Vagina (tissue), 2 donors: ENCODE data around the gene GSTO2. TPM values are rescaled to one million over a fixed set of nuclear protein-coding genes. Genes with fewer than 3 reads are reported as not detected.
A peak's percentile ranks its signal among the peaks of the same experiment; 100 is the strongest.

ENCODE experiments used
- DNase-seq, 2 donors: peaks; one replicate each; pipeline ENCODE4 v3.0.0-alpha.2; 2017; ENCODE audit errors: extremely low spot score in 2 of 2
- H3K27ac ChIP-seq: fragments of 200-600 bp; sonication (generic); one replicate; pipeline ENCODE4 v1.5.1; 2019
- H3K27me3 ChIP-seq: fragments of 200-600 bp; sonication (generic); one replicate; pipeline ENCODE4 v1.5.1; 2019
- H3K36me3 ChIP-seq, 2 donors: fragments of 200-600 bp; sonication (generic); one replicate each; pipeline ENCODE4 v1.5.1; 2017 to 2019
- H3K4me1 ChIP-seq: fragments of 200-600 bp; sonication (generic); one replicate; pipeline ENCODE4 v1.5.1; 2019
- H3K4me3 ChIP-seq, 2 donors: fragments of 200-600 bp; sonication (generic); 1 replicate in 1 of 2; 2 replicates in 1 of 2; pipeline ENCODE4 v1.5.1; 2016 to 2019
- H3K9me3 ChIP-seq: fragments of 200-600 bp; sonication (generic); one replicate; pipeline ENCODE4 v1.5.1; 2019
- POLR2A ChIP-seq, 2 donors: fragments of 450-650 bp; IDR thresholded peaks; one replicate each; pipeline ENCODE4 v1.6.1; 2017; ENCODE audit warnings: antibody characterized with exemption in 2 of 2, mild to moderate bottlenecking in 2 of 2, moderate library complexity in 2 of 2
- POLR2AphosphoS5 ChIP-seq, 2 donors: sonication (generic); formaldehyde crosslinking; IDR thresholded peaks; one replicate each; pipeline ENCODE4 v1.9.0; 2017; ENCODE audit warnings: antibody characterized with exemption in 2 of 2, mild to moderate bottlenecking in 2 of 2, low read depth in 1 of 2; ENCODE audit not compliant: insufficient read depth in 1 of 2
- intact Hi-C: fragments of 100-400 bp; cut with DNase I; formaldehyde crosslinking; loops from one replicate; pipeline ENCODE4 v1.15.1; 2023
- total RNA-seq: library from RNA; depleted of rRNA; stranded (reverse); fragments of >200 nt; gene quantifications from one replicate; pipeline ENCODE4 v1.2.3, GENCODE V29; 2016
- TF ChIP-seq, protein P1 (sequence below), 3 experiments: fragments of 450-650 bp in 2 of 3; fragments of 200-600 bp in 1 of 3; sonication (generic) in 1 of 3; IDR thresholded peaks; one replicate each; pipeline ENCODE4 v1.5.1; 2017 to 2019; ENCODE audit warnings: antibody characterized with exemption in 3 of 3, mild to moderate bottlenecking in 2 of 3, moderate library complexity in 2 of 3

GSTO2 gene
- total RNA-seq, 1 donor from 2014 or later: 13.8 TPM

DNA sequence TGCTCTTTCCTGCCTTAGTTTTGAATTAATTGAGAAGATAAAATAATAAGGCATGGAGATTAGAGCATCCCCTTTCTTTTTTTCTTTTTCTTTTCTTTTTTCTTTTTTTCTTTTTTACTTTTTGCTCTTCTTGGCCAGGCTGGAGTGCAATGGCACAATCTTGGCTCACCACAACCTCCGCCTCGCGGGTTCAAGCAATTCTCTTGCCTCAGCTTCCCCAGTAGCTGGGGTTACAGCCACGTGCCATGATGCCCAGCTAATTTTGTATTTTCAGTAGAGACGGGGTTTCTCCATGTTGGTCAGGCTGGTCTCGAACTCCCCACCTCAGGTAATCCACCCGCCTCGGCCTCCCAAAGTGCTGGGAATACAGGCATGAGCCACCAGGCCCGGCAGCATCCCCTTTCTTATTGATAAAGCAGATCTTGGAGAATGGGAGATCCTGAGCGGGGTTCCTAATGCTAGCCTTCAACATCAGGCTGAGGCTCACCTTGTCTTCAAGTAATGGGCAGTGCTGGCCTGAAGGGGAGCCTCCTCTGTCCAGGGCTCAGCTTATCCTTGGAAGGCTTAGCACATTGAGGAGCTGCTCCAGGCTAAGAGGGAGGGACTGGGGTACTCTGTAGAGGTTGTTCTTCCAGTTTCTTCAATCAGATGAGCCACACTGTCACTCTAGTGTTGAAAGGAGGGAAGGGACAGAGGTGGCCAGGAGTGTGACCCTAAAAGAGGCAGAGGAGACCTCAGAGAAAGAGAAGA, 27.9 kb downstream of the GSTO2 start:
- Histone ChIP-seq H3K9me3 (no peaks in the 10 kb centered on the region), H3K4me3 (no peak overlapping the region), H3K36me3 (no peaks in the 10 kb centered on the region), H3K4me1 (peaks cover 17% of the 10 kb centered on the region), H3K27me3 (no peaks in the 10 kb centered on the region), H3K27ac (no peak overlapping the region)
- no peak for DNase-seq
- TF ChIP-seq POLR2A (IDR thresholded peaks at IDR 0.05): no peak
- intact Hi-C loops: no loop called here

DNA sequence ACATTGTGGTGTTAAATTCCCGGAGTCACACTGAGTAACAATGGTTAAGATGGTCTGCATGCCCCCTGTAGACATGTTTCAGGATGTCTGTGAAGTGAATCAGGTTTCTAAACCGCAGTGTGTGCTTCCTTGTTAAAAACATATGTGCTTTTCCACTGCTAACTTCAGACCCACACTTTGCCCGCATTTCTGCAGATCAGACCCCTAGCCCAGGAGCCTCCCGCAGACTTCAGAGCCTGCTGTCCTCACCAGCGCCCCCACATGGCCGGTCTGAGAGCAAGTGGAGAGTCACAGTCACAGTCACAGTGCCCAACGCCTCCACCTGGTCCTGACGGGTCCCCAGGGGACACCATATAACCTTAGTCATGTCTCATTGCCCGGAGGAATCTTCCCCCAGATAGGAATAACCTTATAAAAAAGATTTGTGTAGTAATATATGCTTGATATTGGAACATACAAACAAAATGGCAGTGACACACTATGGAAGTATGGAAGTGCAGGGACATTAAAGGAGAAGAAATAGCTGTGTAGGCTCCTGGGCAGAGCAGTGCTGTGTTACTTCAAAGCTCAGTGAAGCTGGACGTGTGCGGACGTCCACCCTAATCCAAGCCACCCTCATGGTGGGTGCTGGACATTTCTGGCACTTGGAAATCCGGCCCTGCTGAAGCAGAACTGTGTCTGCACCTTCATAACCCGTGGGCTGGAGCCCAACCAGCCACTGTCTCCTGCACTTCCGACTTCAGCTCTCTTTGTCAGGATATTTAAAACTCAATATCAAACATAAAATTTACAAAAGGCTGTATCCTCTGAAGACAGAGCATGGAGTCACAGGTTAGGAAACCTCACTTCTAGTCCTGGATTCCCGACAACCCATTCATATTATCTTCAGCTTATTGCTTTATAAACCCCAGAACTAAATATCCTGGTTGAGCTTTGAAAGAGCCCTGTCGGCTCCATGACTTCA, 29.0 kb downstream of the GSTO2 start:
- no peak for TF ChIP-seq POLR2A (IDR thresholded peaks at IDR 0.05)
- TF ChIP-seq POLR2AphosphoS5 (IDR thresholded peaks at IDR 0.05; ENCODE audit: insufficient read depth in 1 of 2, low read depth in 1 of 2): no peak
- TF ChIP-seq, protein P1, sequence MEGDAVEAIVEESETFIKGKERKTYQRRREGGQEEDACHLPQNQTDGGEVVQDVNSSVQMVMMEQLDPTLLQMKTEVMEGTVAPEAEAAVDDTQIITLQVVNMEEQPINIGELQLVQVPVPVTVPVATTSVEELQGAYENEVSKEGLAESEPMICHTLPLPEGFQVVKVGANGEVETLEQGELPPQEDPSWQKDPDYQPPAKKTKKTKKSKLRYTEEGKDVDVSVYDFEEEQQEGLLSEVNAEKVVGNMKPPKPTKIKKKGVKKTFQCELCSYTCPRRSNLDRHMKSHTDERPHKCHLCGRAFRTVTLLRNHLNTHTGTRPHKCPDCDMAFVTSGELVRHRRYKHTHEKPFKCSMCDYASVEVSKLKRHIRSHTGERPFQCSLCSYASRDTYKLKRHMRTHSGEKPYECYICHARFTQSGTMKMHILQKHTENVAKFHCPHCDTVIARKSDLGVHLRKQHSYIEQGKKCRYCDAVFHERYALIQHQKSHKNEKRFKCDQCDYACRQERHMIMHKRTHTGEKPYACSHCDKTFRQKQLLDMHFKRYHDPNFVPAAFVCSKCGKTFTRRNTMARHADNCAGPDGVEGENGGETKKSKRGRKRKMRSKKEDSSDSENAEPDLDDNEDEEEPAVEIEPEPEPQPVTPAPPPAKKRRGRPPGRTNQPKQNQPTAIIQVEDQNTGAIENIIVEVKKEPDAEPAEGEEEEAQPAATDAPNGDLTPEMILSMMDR (IDR thresholded peaks at IDR 0.05): no peak
- no peaks in the 10 kb centered on the region for H3K27me3 ChIP-seq
- intact Hi-C loops: no loop called here
- no peaks in the 10 kb centered on the region for H3K36me3 ChIP-seq
- H3K27ac ChIP-seq: no peak overlapping the region
- no peak overlapping the region for H3K4me3 ChIP-seq
- H3K4me1 ChIP-seq: peaks cover 17% of the 10 kb centered on the region
- H3K9me3 ChIP-seq: no peaks in the 10 kb centered on the region
- no peak for DNase-seq

DNA sequence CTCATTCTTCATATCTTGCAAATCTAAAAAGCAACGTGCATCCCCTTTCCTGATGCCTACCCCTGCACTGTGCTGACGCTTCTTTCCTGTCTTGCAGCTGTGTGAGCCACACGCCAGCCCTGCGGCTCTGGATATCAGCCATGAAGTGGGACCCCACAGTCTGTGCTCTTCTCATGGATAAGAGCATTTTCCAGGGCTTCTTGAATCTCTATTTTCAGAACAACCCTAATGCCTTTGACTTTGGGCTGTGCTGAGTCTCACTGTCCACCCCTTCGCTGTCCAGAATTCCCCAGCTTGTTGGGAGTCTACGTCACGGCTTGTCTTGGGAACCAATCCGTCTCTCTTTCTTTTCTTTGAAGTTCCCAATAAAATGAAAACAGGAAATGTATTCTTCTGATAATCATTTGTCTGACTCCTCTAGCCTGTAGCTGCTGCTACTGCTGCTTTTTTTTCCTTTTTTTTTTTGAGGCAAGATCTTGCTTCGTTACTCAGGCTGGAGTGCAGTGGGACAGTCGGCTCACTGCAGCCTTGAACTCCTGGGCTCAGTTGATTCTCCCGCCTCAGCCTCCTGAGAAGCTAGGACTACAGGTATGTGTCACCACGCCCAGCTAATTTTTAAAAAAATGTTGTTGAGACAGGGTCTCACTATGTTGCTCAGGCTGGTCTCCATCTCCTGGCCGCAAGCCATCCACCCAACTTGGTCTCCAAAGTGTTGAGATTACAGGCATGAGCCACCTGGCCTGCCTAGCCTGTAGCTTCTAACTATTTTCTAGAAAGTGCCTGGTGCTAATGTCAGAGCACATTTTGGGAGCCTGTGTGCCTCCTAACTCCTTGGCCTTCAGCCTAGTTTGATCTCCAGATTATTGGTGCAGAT, 30.3 kb downstream of the GSTO2 start:
- DNase-seq: no peak
- no peaks in the 10 kb centered on the region for H3K36me3 ChIP-seq
- no peak overlapping the region for H3K4me3 ChIP-seq
- H3K27ac ChIP-seq: no peak overlapping the region
- H3K4me1 ChIP-seq: peaks cover 17% of the 10 kb centered on the region
- no peaks in the 10 kb centered on the region for H3K9me3 ChIP-seq
- H3K27me3 ChIP-seq: no peaks in the 10 kb centered on the region
- intact Hi-C loops: no loop called here
- no peak for TF ChIP-seq POLR2AphosphoS5 (IDR thresholded peaks at IDR 0.05; ENCODE audit: insufficient read depth in 1 of 2, low read depth in 1 of 2)
- TF ChIP-seq, protein P1 (IDR thresholded peaks at IDR 0.05): no peak
- no peak for TF ChIP-seq POLR2A (IDR thresholded peaks at IDR 0.05)

DNA sequence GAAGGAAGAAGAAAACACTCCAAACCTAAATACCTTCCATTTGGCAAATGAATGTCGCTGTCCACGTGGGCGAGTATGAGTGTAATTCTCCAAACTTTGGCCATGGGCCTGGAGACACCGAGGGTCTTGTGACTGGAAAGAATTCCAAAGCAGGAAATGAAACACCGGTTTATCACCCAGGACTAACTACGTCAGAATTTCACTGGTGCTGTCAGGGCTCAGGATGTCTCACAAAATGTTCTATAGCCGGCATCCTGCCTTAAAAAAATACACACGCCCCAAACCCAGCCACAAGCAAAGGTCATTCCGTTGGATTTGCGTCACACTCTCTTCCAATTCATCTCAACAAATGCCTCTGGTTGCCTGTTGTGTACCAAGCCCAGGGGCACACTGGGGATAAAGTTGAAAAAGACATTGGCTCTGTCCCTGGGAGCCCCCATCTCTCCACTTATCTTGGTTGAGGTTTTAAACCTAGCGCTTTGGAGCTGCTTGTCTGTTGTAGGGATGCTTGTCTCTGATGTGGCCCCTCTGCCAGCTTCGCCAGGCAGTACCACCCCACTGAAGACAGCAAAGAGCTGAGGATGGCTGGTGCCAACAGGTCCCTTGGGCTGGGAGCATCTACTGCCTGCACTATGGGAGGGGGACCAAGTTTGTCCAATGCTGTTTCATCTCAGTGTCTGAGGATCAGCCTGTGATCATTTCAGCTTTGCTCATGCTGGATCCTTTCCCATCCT, 31.2 kb downstream of the GSTO2 start:
- no peaks in the 10 kb centered on the region for H3K36me3 ChIP-seq
- TF ChIP-seq POLR2A (IDR thresholded peaks at IDR 0.05): no peak
- peak in 1 of 2 donors; percentile 62 for TF ChIP-seq POLR2AphosphoS5 (IDR thresholded peaks at IDR 0.05; ENCODE audit: insufficient read depth in 1 of 2, low read depth in 1 of 2)
- peak overlapping the region; percentile 76 for H3K27ac ChIP-seq
- intact Hi-C loops: loop anchor here (5.0 kb wide), 1 partner anchor 37 kb away; the partner anchor contains the start of gene ITPRIP
- H3K27me3 ChIP-seq: no peaks in the 10 kb centered on the region
- peaks cover 23% of the 10 kb centered on the region for H3K4me1 ChIP-seq
- peak in 1 of 2 donors; percentile 91 for DNase-seq
- H3K9me3 ChIP-seq: no peaks in the 10 kb centered on the region
- no peak overlapping the region for H3K4me3 ChIP-seq

DNA sequence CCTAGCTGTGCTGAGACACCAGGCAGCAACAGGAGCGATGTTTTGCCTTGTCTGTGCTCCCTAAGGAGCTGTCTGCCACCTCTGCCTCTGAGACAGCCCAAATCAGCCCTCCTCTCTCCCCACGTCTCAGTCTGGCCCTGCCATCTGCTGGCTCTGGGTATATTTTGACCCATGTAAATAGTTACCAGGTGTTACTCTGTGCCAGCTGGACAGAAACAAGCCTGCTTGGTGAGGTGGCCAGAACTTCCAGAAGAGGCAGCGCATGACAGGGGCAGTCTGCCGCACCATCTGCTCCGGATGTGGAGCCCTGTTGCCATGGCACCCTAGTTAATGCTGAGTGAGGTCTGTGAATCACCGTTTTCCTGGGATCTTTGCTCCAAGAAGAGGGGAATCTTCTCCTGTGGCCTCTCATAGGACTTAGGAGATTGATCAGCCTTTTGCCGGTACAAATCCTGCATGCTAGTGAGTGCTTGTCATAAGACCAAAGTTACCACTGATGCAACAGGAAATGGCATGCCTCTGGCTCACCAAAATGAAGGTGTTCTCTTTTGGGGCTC, 31.8 kb downstream of the GSTO2 start:
- H3K27ac ChIP-seq: peak overlapping the region; percentile 76
- peaks cover 30% of the 10 kb centered on the region for H3K4me1 ChIP-seq
- H3K36me3 ChIP-seq: no peaks in the 10 kb centered on the region
- no peak for DNase-seq
- TF ChIP-seq, protein P1 (IDR thresholded peaks at IDR 0.05): no peak
- peak; percentile 13 to 53 for TF ChIP-seq POLR2AphosphoS5 (IDR thresholded peaks at IDR 0.05; ENCODE audit: insufficient read depth in 1 of 2, low read depth in 1 of 2)
- H3K9me3 ChIP-seq: no peaks in the 10 kb centered on the region
- no peaks in the 10 kb centered on the region for H3K27me3 ChIP-seq
- H3K4me3 ChIP-seq: no peak overlapping the region
- intact Hi-C loops: loop anchor here (5.0 kb wide), 1 partner anchor 36 kb away; the partner anchor contains the start of gene ITPRIP
